ENCODE data around the gene PARP6.

DNA sequence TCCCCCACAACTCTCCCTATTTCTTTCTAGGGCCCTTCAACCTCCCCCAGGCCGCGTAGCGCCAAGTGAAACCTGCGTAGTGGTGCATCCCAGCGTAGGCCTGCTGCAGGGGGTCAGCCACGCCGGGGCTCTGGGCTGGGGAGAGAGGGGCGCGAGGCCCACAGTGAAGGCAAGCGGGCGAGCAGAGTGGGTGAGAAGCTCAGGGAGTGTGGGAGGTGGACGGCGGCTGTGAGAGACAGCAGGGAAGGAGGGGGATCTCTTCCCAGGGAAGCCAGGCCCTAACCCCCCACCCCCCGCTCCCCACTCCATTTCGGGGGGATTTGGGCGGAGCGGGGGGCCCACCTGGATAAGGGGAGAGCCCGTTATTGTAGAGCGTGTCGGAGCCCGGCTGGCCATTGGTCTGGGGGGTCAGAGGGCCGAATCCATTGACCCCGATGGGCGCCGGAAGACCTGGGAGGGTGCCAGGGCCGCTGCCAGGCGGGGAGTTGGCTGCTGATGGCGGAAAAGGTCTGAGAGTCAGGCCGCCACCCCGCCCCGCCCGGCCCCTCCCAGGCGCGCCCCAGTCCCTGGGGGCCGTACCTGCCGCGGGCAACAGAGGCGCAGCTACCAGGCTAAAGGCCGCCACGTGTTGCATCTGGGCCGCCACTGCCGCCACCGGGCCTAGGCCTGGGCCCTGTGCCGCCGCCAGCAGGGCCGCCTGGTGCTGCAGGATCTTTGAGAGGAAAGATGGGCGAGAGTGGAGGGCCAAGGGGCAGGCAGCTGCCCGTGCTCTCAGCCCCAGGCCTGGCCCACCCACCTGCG is 16.6 kb upstream of the PARP6 start:
- TF ChIP-seq EZH2 (IDR thresholded peaks at IDR 0.05; ENCODE audit: borderline replicate concordance, insufficient read depth, low read depth, low read length, poor library complexity, severe bottlenecking), result no peak
- TF ChIP-seq, protein P1, sequence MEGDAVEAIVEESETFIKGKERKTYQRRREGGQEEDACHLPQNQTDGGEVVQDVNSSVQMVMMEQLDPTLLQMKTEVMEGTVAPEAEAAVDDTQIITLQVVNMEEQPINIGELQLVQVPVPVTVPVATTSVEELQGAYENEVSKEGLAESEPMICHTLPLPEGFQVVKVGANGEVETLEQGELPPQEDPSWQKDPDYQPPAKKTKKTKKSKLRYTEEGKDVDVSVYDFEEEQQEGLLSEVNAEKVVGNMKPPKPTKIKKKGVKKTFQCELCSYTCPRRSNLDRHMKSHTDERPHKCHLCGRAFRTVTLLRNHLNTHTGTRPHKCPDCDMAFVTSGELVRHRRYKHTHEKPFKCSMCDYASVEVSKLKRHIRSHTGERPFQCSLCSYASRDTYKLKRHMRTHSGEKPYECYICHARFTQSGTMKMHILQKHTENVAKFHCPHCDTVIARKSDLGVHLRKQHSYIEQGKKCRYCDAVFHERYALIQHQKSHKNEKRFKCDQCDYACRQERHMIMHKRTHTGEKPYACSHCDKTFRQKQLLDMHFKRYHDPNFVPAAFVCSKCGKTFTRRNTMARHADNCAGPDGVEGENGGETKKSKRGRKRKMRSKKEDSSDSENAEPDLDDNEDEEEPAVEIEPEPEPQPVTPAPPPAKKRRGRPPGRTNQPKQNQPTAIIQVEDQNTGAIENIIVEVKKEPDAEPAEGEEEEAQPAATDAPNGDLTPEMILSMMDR (IDR thresholded peaks at IDR 0.05), result no peak

Data from B cell (primary cell).